HG03095 (cell line): ENCODE results near the gene VWA8.
A peak's percentile ranks its signal among the peaks of the same experiment; 100 is the strongest.

ENCODE experiments used
- ATAC-seq: cut with Tn5 transposase; IDR thresholded peaks from one replicate; pipeline ENCODE4 v1.9.1; 2021; ENCODE audit warnings: moderate library complexity; ENCODE audit not compliant: unreplicated experiment

VWA8 gene

DNA sequence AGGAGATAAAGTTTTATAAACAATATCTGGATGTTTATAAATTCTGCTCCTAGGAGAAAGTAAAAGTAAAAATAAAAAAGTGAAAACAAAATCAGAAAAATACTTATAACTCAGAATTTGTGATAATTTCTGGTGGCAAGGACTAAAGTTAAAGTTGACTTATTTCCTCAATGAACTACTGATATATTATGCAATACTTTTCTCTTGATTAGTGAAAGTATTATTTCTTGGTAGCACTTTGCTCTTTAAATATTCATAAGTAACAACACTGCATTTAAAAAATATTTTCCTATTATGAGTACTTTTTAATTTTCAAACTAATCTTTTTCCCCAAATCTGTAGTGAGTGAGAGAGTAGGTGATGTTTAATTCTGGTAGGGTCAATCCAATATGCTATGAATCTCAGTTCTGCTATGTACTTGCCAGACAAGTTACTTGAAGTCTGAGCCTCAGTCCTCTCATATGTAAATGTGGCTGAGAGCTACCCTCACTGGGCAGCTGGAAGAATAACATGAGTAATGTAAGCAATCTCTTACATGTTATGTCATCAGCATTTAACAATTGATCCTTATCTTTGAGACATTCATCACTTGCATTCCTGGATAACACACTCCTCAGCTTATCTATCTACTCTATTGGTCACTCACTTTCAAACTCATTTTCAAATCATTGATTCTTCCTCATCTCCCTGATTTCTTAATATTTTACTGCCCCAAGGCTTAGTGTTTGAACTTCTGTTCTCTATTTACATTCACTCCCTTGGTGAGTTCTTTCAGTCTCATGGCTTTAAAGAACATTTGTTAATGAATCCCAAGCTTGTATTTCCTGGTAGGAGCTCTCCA is 264.5 kb downstream of the VWA8 start:
- ATAC-seq = no peak

DNA sequence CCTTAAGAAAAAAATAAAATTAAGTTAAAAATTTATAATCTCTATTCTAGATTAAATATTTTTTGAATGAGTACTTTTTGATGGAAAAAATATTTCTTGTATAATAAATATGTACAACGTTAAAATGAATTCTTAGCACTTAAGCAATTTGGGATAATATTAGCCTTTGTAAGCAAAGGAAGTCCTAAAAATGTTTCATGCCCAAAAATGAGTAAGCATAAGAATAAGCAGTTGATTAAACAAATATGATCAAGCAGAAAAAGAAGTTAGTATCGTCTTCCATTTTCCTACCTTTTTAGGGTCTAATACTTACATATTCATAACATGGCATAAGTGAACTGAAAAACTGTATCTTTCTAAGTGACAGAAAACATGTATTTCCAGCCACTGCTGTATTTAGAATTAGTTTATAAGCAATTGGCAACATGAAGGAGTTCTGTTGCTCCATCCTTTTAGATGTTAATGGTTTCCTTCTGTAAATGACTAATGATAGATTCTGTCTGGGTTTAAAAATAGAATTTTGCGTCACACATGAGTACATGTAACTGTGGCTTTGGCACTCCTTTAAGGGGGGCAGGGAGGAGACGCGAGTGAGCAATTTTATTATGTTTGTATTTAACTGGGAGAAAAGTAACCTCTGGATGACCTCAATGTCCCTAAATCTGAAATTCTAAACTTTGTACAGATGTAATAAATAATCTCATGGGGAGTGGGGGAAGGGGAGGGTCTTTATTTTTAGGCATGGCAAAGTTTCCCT is 266.2 kb downstream of the VWA8 start:
- peak; percentile 71 for ATAC-seq

DNA sequence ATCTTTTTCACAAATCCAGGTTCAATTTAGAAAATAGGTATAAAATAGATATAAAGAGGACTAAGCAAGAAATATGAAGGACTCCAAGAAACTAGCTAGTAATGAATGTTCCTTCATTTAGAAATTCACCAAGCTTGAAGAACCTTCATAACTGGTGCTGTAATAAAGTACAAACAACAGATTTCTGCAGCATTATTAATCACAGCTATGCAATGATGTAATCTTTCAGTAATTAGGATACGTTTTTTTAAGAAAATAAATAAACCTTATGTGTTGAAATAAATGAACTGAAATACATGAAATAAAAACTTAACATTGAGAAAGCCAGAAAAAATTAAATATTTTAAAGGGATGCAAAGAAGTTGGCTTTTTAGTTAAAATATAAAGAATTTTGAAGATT is 267.5 kb downstream of the VWA8 start:
- no peak for ATAC-seq

GRCh38 chr13:41691274-41691673 is 269.6 kb downstream of the VWA8 start:
- no peak for ATAC-seq

- no peak for ATAC-seq
Observed at GRCh38 chr13:41682766-41683165, 278.1 kb downstream of the VWA8 start.

DNA sequence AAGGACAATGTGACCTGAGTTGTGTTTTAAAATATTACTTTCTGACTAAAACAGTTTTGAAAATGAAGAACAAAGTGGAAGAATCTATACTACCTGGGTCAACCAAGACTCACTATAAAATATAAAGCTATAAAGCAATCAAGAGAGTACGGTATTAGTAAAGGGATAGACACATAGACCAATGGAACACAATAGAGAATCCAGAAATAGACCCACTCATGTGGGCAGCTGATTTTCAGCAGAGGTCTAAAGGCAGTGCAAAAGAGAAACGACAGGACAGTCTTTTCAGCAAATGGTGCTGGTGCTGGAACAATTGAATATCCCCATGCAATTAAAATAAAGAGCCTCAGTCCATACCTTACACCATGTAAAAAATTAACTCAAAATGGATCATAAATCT is 278.9 kb downstream of the VWA8 start:
- ATAC-seq = no peak

DNA sequence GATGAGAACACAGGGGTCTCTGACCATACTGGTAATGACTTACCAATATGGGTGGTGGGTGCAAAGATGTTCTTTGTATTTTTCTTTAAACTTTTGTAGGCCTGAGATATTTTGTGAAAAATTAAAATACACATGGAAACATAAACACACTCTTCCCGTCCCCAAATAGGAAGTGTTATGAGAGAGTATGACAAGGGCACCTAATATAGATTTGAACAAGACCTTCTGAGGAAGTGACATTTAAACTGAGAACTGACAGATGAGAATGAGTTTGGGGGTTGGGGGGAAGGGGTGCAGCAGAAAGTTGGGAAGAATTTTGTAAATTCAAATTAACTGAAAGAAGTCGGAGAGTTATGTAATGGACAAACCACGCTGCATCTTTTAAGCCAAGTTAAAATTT is 279.3 kb downstream of the VWA8 start:
- ATAC-seq = no peak

DNA sequence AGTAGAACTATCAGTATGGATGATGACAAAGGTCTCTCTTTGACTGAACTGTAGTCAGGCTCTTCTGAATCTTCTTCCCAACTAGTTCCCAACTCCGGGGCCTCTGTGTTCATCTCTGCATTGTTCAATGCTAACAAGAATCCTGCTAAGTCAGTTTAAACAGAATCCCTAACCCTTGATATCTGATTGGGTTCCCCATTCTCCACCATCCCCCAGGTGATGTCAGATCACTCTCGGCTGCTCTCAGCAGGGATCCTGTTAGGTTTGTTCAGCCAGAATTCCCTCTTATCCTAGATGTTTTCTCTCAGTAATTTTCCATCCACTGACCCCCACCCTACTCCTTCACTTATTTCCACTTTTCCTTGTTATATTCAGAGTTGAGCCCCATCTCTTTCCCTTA is 280.0 kb downstream of the VWA8 start:
- ATAC-seq = no peak

- no peak for ATAC-seq
Observed at GRCh38 chr13:41678848-41679247, 282.1 kb downstream of the VWA8 start.

DNA sequence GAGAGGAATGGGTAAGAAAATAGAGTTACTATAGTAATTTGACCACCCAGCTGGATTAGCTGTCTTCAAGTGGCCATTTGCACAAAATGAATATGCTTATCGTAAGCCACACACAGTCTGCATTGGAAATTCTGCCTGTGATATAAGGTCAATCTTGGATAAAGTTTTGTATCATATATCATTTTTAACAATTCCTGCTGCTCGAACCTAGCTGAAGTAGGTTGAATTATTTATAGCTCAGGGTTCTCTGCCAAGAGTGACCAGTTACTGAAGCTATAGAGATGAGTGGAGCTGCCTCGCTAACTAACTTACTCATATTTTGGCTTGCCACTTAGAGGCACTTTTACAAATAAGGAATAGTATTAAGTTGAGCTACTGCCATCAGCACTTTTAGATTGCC is 282.7 kb downstream of the VWA8 start:
- no peak for ATAC-seq

DNA sequence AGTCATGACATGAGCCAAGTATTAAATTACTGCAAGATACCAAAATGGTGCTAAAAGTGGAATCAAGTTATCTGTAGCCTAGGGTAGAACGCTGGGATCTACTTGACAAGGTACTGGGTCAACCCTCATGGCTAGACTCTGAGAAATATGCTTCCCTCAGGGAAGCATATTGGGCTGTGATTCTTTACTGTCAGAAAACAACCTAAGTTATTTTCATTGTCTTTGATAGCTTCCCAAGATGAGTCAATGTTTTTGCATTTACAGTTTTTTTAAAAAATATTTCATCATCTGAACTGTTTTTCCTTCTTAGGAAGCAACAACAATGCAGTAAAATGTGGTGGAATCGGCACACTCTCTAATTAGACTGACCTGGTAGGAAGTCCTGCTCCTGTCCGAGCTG is 285.6 kb downstream of the VWA8 start:
- ATAC-seq = no peak

- no peak for ATAC-seq
Observed at GRCh38 chr13:41674246-41674645, 286.7 kb downstream of the VWA8 start.

- ATAC-seq = no peak
Observed at GRCh38 chr13:41673640-41674039, 287.3 kb downstream of the VWA8 start.

DNA sequence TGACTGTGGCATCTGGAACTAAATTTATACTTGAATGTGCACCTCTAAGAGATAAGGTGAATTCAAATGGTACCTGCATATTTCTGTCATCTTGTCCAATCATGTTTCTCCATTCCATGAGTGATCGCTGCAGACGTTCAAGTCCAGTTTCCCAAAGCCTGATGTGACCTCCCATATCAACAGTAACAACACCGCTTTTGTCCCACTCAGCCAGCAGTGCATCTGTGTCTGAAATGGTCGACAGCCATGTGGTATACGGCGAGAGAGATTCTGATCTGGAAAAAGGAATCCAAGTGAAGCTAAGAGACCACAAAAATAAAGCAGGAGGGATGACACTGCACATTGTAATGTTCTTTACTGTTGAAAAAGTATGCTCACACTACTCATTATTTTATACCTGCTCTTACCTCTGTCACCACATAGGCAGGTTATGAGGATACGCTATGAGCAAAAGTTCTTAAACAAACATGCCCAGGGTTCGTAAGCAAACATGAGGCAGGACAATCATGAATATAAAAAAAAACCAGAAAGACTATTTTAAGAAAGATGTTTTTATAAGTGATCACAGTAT is 290.0 kb downstream of the VWA8 start:
- no peak for ATAC-seq

DNA sequence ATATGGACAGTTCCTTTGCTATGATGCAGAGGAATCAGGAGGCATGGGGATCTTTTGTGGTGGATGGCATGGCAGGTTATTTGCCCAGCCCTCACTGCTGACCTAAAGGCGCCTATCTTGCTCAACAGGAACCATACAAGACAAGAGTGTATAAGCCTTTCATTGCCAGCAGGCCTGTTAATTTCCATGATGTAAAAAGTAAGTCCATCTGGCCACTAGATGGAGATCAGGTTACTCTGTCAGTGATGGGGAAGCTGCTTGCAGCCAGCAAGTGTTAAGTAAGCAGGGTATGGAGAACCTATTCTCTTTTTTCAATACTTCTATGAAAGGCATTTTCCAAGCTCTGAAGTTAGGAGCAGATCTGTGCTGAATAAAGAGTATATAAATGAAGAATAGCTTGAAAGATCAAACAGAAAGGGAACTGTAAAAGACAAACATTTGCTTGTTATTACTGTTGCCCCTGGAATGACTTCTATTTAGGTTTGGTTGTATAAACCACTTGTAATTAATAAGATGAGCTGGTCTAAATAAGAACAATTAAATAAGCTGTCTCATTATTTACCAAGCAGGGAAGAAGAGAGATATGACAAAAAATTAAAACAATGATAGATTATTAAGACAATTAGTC is 292.7 kb downstream of the VWA8 start:
- ATAC-seq = peak; percentile 89

GRCh38 chr13:41666644-41667043 is 294.3 kb downstream of the VWA8 start:
- ATAC-seq = no peak

DNA sequence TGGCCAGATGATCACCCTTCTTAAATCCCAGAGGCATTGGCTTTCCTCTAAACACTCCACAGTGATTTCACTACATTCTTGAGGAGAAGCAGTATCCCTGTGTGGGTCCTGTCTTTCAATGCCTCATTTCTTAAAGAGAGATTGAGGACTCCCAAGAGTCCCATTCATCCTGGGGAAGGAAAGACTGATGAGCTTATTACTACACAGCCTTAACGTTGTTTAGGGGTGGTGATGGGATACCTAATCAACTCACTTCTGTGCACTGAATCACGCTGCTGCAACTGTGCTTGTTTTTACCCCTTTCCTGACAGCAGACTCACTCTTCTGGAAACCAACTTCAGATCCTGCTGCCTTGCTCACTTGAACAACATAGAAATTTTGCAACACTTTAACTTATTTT is 300.5 kb downstream of the VWA8 start:
- no peak for ATAC-seq

DNA sequence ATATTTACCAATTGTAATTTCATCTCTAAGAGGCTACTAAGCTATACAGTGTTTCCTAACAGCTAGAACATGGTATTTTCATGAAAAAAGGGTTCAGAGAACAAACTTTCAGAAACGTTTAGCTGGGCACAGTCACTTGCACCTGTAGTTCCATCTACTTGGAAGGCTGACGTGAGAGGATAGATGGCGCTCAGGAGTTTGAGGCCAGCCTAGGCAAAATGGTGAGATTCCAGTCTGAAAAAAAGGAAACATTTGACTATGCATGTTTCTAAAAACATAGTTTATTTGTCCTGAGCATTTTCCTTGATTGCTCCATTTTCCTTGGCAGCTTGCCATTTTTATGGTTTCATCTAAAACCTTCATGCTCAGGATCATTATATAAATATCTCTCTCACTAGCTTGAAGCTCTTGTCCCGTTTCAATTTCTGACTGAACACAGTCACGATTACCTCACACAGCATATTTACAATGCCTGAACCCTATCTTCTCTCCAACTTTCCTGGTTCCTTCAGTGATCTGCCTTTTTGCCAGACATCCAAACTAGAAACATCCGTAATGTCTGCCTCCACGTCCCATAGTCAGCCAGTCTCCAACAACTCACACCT is 302.8 kb downstream of the VWA8 start:
- ATAC-seq = no peak

DNA sequence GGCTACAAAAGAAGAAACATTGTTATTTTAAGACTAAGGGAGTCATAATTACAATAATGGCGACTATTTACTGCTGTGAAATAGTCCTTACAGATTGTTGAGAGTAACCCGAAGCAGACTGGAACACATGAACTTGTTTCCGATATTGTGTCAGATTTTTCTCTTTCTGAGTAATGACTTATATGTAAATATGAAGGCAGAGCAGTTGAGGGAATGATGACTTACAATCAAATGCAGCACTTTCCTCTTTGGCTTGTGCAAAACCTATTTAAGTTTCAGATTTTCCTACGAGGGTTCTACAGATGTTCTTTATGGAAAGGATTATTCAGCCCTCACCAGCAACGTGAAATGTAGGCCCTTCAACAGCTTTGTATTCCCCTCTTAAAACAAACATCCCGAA is 304.9 kb downstream of the VWA8 start:
- no peak for ATAC-seq

- ATAC-seq = no peak
Observed at GRCh38 chr13:41654796-41655195, 306.1 kb downstream of the VWA8 start.

- no peak for ATAC-seq
Observed at GRCh38 chr13:41652735-41653361, 308.1 kb downstream of the VWA8 start.
